HepG2 (cell line): ENCODE measurements around the gene TMEM61. TPM values are rescaled to one million over a fixed set of nuclear protein-coding genes. Genes with fewer than 3 reads are reported as not detected.

Experiments used
- ATAC-seq: fragments of 200-7000 bp; cut with Tn5 transposase; 3 replicates; pipeline ENCODE4 v1.9.1; 2020; ENCODE audit warnings: mild to moderate bottlenecking, moderate library complexity
- BruUV-seq: library from RNA; stranded (reverse); fragments of 400-500 nt; replicated peaks from 2 replicates; lab custom pipeline; 2021; lab: Mats Ljungman, UMichigan
- CTCF ChIA-PET: fragments of 300-600 bp; formaldehyde crosslinking; extraction: SDS; loops from one replicate; lab custom pipeline; 2021; ENCODE audit warnings: low total read pairs, inconsistent platforms, low intra/inter-chr PET ratio; lab: Yijun Ruan, JAX
- POLR2A ChIA-PET: fragments of 350-600 bp; sonication (Branson Sonifier 250); formaldehyde crosslinking; loops from one replicate; lab custom pipeline; 2020; ENCODE audit warnings: antibody characterized with exemption, inconsistent platforms; lab: Yijun Ruan, JAX
- DNase-seq: peaks from one replicate; pipeline ENCODE4 v3.0.0-alpha.2; 2015; ENCODE audit warnings: low spot score
- FAIRE-seq: peaks from 3 replicates; lab custom pipeline; 2011; peaks lifted over from hg19 to GRCh38; lab: Jason Lieb, UNC
- H2AFZ ChIP-seq: one replicate; pipeline ENCODE4 v1.6.1; 2011; ENCODE audit warnings: low read length, inconsistent platforms
- H3K27ac ChIP-seq: fragments of 300-600 bp; 3 replicates; pipeline ENCODE4 v1.8.0; 2011; ENCODE audit warnings: mixed run types, mild to moderate bottlenecking, mixed read lengths, low read length, inconsistent platforms; ENCODE audit not compliant: insufficient read depth; ENCODE audit errors: extremely low read length
- H3K27me3 ChIP-seq, 2 experiments: fragments of 200-600 bp in 1 of 2; 2 replicates in 1 of 2; 3 replicates in 1 of 2; pipeline versions ENCODE4 v1.6.0 to v1.8.0; 2011; ENCODE audit warnings: low read length in 2 of 2, mild to moderate bottlenecking in 2 of 2, moderate library complexity in 2 of 2, inconsistent platforms in 1 of 2; ENCODE audit not compliant: insufficient read depth in 2 of 2, control insufficient read depth in 1 of 2
- H3K36me3 ChIP-seq, 2 experiments: fragments of 200-600 bp in 1 of 2; replicated peaks in 1 of 2; 2 replicates in 1 of 2; 3 replicates in 1 of 2; pipeline versions ENCODE4 v1.5.1 to v1.8.0; 2011; ENCODE audit warnings: low read length in 2 of 2, inconsistent platforms in 1 of 2; ENCODE audit not compliant: insufficient read depth in 2 of 2, control insufficient read depth in 1 of 2
- H3K4me1 ChIP-seq: 2 replicates; pipeline ENCODE4 v1.5.1; 2012; ENCODE audit warnings: low read length, inconsistent platforms; ENCODE audit not compliant: insufficient read depth
- H3K4me2 ChIP-seq: 2 replicates; pipeline ENCODE4 v1.6.0; 2011; ENCODE audit warnings: low read depth, low read length, inconsistent platforms
- H3K4me3 ChIP-seq, 3 experiments: fragments of 200-600 bp in 1 of 3; sonication (generic), shearing (Covaris generic) in 1 of 3; replicated peaks in 1 of 3; 2 replicates each; pipeline ENCODE4 v1.5.1; 2011 to 2016; ENCODE audit warnings: low read length in 3 of 3, inconsistent platforms in 2 of 3, low read depth in 2 of 3, mild to moderate bottlenecking in 2 of 3, control low read depth in 1 of 3, mixed read lengths in 1 of 3; ENCODE audit not compliant: insufficient read depth in 1 of 3
- H3K79me2 ChIP-seq: one replicate; pipeline ENCODE4 v1.6.1; 2011; ENCODE audit warnings: low read length, inconsistent platforms; ENCODE audit not compliant: insufficient read depth
- H3K9ac ChIP-seq: 2 replicates; pipeline ENCODE4 v1.6.0; 2011; ENCODE audit warnings: mild to moderate bottlenecking, low read depth, low read length, inconsistent platforms; ENCODE audit not compliant: insufficient read depth
- H3K9me3 ChIP-seq: 2 replicates; pipeline ENCODE4 v1.5.1; 2012; ENCODE audit warnings: mild to moderate bottlenecking, low read length
- H4K20me1 ChIP-seq: 2 replicates; pipeline ENCODE4 v1.6.0; 2011; ENCODE audit warnings: inconsistent platforms, mild to moderate bottlenecking, low read length, moderate library complexity; ENCODE audit not compliant: insufficient read depth
- HDAC2 ChIP-seq: sonication (generic); formaldehyde crosslinking; IDR thresholded peaks from 2 replicates; pipeline ENCODE4 v1.4.0; 2020; ENCODE audit warnings: missing genetic modification reagents
- KDM2A ChIP-seq: sonication (generic); formaldehyde crosslinking; IDR thresholded peaks from 2 replicates; pipeline ENCODE4 v1.4.0; 2020; ENCODE audit warnings: low read depth, missing genetic modification reagents, borderline replicate concordance
- NBN ChIP-seq: fragments of 450-650 bp; conservative IDR thresholded peaks from 2 replicates; pipeline ENCODE4 v1.6.1; 2017
- TBX2 ChIP-seq: sonication (generic); formaldehyde crosslinking; IDR thresholded peaks from 2 replicates; pipeline ENCODE4 v1.5.0; 2020; ENCODE audit warnings: missing genetic modification reagents, mild to moderate bottlenecking, borderline replicate concordance
- ZNF207 ChIP-seq: fragments of 450-650 bp; IDR thresholded peaks from 2 replicates; pipeline ENCODE4 v1.6.1; 2016; ENCODE audit warnings: antibody characterized with exemption, borderline replicate concordance
- ZNF501 ChIP-seq: sonication (generic); formaldehyde crosslinking; IDR thresholded peaks from 2 replicates; pipeline ENCODE4 v1.5.1; 2020; ENCODE audit warnings: mild to moderate bottlenecking, moderate library complexity, missing genetic modification reagents
- WGBS: methylation state at CpG from one replicate; pipeline ENCODE4 v1.1.6; 2017; ENCODE audit warnings: low lambda C conversion rate; 5-methylcytosine and 5-hydroxymethylcytosine counted together
- in situ Hi-C: cut with HindIII; loops from 2 replicates; pipeline ENCODE4 v1.10.0; 2017; ENCODE audit warnings: low pct_unique_long_range_greater_than_20kb; ENCODE audit not compliant: extremely low pct_ligation_motif_present
- intact Hi-C: fragments of 100-400 bp; cut with micrococcal nuclease; formaldehyde crosslinking; loops from one replicate; pipeline ENCODE4 v1.10.0; 2022; ENCODE audit not compliant: unreplicated experiment
- polyA plus RNA-seq, 8 experiments: library from polyadenylated mRNA; depleted of rRNA in 3 of 8; stranded (reverse) in 7 of 8; unstranded in 1 of 8; fragments of >200 nt; fragmentation: Illumina TruSeq in 4 of 8; extraction: Trizol in 4 of 8; gene quantifications; 2 replicates each; pipeline versions ENCODE4 v1.2.1 to v1.2.3, GENCODE V29; 2011 to 2016; ENCODE audit warnings: low read depth in 4 of 8, missing spikeins in 1 of 8, mixed read lengths in 1 of 8; ENCODE audit not compliant: insufficient read depth in 1 of 8
- total RNA-seq, 5 experiments: library from RNA; depleted of rRNA; stranded (reverse); fragments of >200 nt; fragmentation: Illumina TruSeq; extraction: Trizol; gene quantifications; 2 replicates each; pipeline ENCODE4 v1.2.3, GENCODE V29; 2016; ENCODE audit warnings: low read depth in 1 of 5
- TF ChIP-seq, protein P1 (sequence below): sonication (generic); formaldehyde crosslinking; IDR thresholded peaks from 2 replicates; pipeline ENCODE4 v1.5.0; 2020; ENCODE audit warnings: missing genetic modification reagents
- TF ChIP-seq, protein P2 (sequence below): sonication (generic); formaldehyde crosslinking; IDR thresholded peaks from 2 replicates; pipeline ENCODE4 v1.8.0; 2022; ENCODE audit warnings: mild to moderate bottlenecking, missing genetic modification reagents
- TF ChIP-seq, protein P3 (sequence below): sonication (generic); formaldehyde crosslinking; IDR thresholded peaks from 2 replicates; pipeline ENCODE4 v1.4.0; 2020; ENCODE audit warnings: mild to moderate bottlenecking, missing genetic modification reagents, borderline replicate concordance
- TF ChIP-seq, protein P4 (sequence below): sonication (generic); formaldehyde crosslinking; IDR thresholded peaks from 2 replicates; pipeline ENCODE4 v1.4.0; 2020; ENCODE audit warnings: low read depth, mild to moderate bottlenecking, missing genetic modification reagents

Gene TMEM61
- total and polyA plus RNA-seq, 2 of the 13 experiments (the other 11 are each of a cell fraction or from before 2014, with no cell fraction given) = not detected

DNA sequence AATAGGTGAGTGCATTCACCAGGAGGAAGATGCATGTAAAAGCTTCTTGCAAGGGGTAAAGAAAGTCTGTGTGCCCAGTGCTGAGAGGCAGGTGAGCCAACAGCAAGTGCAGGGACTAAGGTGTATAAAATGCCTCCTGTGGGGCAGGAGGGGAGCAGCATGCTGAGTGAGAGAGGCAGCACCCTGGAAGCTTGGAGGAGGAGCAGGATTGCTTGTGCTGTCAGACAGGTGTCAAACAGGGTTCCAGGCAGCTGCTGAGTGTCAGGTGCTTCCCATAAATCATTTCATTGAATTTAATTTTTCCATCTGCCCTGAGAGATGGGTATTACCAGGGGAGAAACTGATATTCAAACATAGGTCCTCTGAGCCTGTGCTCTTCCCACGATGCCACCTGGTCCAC lies 32.2 kb downstream of the TMEM61 start:
- Histone ChIP-seq H3K9ac (no peak overlapping the region), H2AFZ (no peak overlapping the region), H3K4me1 (peaks cover 7% of the 10 kb centered on the region; the same call in 1 of the 2 replicates), H3K9me3 (no peaks in the 10 kb centered on the region), H4K20me1 (no peaks in the 10 kb centered on the region), H3K4me2 (no peak overlapping the region), H3K27ac (no peak overlapping the region), H3K4me3 (no peak overlapping the region), H3K79me2 (no peaks in the 10 kb centered on the region), H3K27me3 (peaks cover 0 to 47% of the 10 kb centered on the region in 2 experiments; a peak in 3 of 5 replicates), H3K36me3 (no peaks in the 10 kb centered on the region)
- no TSS peak for BruUV-seq
- ATAC-seq = no peak
- intact Hi-C loops (no loop called here), in situ Hi-C loops (no loop called here)
- FAIRE-seq = no peak
- 33% methylated on average over 1 of the region's 1 CpG for WGBS
- DNase-seq = no peak
- ChIA-PET CTCF (no interaction called here), POLR2A (no interaction called here)
- no peak for TF ChIP-seq ZNF207
- TF ChIP-seq, protein P1, sequence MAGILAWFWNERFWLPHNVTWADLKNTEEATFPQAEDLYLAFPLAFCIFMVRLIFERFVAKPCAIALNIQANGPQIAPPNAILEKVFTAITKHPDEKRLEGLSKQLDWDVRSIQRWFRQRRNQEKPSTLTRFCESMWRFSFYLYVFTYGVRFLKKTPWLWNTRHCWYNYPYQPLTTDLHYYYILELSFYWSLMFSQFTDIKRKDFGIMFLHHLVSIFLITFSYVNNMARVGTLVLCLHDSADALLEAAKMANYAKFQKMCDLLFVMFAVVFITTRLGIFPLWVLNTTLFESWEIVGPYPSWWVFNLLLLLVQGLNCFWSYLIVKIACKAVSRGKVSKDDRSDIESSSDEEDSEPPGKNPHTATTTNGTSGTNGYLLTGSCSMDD (CRISPR knock-in tag) = no peak

DNA sequence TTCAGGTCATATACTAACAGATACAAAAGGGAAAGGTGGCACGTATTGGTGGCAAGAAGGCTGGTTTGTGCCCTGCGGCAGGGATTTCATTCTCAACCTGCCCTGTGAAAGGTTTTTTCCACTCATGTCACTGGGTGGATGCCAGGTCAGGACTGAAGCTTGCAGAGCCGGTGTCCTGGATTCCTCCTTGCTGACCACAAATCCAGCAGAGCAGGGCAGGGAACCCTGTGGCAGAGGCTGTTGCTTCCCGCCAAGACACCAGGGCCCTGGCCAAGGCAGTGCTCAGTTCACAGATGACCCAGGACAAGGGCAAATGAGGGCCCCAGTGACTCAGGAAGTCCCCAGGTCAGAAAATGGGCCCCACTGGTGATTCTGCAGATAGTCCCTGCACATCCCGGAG lies 34.7 kb downstream of the TMEM61 start:
- Histone ChIP-seq H3K27ac (no peak overlapping the region), H3K36me3 (no peaks in the 10 kb centered on the region), H2AFZ (no peak overlapping the region), H3K4me3 (no peak overlapping the region), H4K20me1 (no peaks in the 10 kb centered on the region), H3K79me2 (no peaks in the 10 kb centered on the region), H3K9ac (no peak overlapping the region), H3K4me1 (peaks cover 8% of the 10 kb centered on the region), H3K27me3 (peaks cover 0 to 57% of the 10 kb centered on the region in 2 experiments; a peak in 3 of 5 replicates), H3K9me3 (no peaks in the 10 kb centered on the region), H3K4me2 (no peak overlapping the region)
- WGBS = 41% methylated on average over 5 of the region's 5 CpGs
- FAIRE-seq (no peak), DNase-seq (no peak), ATAC-seq (no peak)
- ChIA-PET POLR2A (no interaction called here), CTCF (no interaction called here)
- in situ Hi-C loops = no loop called here
- BruUV-seq = no TSS peak
- intact Hi-C loops = no loop called here
- TF ChIP-seq HDAC2 (CRISPR knock-in tag) (no peak), KDM2A (no peak), TBX2 (CRISPR knock-in tag) (no peak), NBN (no peak), ZNF501 (no peak)
- TF ChIP-seq, protein P2, sequence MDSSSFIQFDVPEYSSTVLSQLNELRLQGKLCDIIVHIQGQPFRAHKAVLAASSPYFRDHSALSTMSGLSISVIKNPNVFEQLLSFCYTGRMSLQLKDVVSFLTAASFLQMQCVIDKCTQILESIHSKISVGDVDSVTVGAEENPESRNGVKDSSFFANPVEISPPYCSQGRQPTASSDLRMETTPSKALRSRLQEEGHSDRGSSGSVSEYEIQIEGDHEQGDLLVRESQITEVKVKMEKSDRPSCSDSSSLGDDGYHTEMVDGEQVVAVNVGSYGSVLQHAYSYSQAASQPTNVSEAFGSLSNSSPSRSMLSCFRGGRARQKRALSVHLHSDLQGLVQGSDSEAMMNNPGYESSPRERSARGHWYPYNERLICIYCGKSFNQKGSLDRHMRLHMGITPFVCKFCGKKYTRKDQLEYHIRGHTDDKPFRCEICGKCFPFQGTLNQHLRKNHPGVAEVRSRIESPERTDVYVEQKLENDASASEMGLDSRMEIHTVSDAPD (CRISPR knock-in tag) = no peak
- TF ChIP-seq, protein P3, sequence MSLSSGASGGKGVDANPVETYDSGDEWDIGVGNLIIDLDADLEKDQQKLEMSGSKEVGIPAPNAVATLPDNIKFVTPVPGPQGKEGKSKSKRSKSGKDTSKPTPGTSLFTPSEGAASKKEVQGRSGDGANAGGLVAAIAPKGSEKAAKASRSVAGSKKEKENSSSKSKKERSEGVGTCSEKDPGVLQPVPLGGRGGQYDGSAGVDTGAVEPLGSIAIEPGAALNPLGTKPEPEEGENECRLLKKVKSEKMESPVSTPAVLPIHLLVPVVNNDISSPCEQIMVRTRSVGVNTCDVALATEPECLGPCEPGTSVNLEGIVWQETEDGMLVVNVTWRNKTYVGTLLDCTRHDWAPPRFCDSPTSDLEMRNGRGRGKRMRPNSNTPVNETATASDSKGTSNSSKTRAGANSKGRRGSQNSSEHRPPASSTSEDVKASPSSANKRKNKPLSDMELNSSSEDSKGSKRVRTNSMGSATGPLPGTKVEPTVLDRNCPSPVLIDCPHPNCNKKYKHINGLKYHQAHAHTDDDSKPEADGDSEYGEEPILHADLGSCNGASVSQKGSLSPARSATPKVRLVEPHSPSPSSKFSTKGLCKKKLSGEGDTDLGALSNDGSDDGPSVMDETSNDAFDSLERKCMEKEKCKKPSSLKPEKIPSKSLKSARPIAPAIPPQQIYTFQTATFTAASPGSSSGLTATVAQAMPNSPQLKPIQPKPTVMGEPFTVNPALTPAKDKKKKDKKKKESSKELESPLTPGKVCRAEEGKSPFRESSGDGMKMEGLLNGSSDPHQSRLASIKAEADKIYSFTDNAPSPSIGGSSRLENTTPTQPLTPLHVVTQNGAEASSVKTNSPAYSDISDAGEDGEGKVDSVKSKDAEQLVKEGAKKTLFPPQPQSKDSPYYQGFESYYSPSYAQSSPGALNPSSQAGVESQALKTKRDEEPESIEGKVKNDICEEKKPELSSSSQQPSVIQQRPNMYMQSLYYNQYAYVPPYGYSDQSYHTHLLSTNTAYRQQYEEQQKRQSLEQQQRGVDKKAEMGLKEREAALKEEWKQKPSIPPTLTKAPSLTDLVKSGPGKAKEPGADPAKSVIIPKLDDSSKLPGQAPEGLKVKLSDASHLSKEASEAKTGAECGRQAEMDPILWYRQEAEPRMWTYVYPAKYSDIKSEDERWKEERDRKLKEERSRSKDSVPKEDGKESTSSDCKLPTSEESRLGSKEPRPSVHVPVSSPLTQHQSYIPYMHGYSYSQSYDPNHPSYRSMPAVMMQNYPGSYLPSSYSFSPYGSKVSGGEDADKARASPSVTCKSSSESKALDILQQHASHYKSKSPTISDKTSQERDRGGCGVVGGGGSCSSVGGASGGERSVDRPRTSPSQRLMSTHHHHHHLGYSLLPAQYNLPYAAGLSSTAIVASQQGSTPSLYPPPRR = no peak
- TF ChIP-seq, protein P4, sequence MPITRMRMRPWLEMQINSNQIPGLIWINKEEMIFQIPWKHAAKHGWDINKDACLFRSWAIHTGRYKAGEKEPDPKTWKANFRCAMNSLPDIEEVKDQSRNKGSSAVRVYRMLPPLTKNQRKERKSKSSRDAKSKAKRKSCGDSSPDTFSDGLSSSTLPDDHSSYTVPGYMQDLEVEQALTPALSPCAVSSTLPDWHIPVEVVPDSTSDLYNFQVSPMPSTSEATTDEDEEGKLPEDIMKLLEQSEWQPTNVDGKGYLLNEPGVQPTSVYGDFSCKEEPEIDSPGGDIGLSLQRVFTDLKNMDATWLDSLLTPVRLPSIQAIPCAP (CRISPR knock-in tag) = no peak
